Stimulated activated CD4-positive, alpha-beta T cell treated with anti-CD3 and anti-CD28 coated beads, Interleukin-4, amount 100 ng/mL, for 48 hours (primary cell): ENCODE results near the gene MBIP.

Experiments used
- DNase-seq, 2 donors: peaks; one replicate each; pipeline ENCODE4 v3.0.0-alpha.2; 2020; ENCODE audit warnings: low read depth in 2 of 2

MBIP gene

GRCh38 chr14:36264107-36264506 is 56.3 kb downstream of the MBIP start:
- no peak for DNase-seq

GRCh38 chr14:36260970-36261640 is 59.3 kb downstream of the MBIP start:
- no peak for DNase-seq

GRCh38 chr14:36258241-36258640 is 62.2 kb downstream of the MBIP start:
- no peak for DNase-seq

GRCh38 chr14:36256126-36256801 is 64.2 kb downstream of the MBIP start:
- no peak for DNase-seq

GRCh38 chr14:36254020-36254624 is 66.3 kb downstream of the MBIP start:
- DNase-seq = no peak
